Vagina (tissue), 2 donors: ENCODE measurements around the gene C1orf87. TPM values are rescaled to one million over a fixed set of nuclear protein-coding genes. Genes with fewer than 3 reads are reported as not detected.

Source experiments
- DNase-seq, 2 donors: peaks; one replicate each; pipeline ENCODE4 v3.0.0-alpha.2; 2017; ENCODE audit errors: extremely low spot score in 2 of 2
- H3K27ac ChIP-seq: fragments of 200-600 bp; sonication (generic); one replicate; pipeline ENCODE4 v1.5.1; 2019
- H3K27me3 ChIP-seq: fragments of 200-600 bp; sonication (generic); one replicate; pipeline ENCODE4 v1.5.1; 2019
- H3K36me3 ChIP-seq, 2 donors: fragments of 200-600 bp; sonication (generic); one replicate each; pipeline ENCODE4 v1.5.1; 2017 to 2019
- H3K4me1 ChIP-seq: fragments of 200-600 bp; sonication (generic); one replicate; pipeline ENCODE4 v1.5.1; 2019
- H3K4me3 ChIP-seq, 2 donors: fragments of 200-600 bp; sonication (generic); 1 replicate in 1 of 2; 2 replicates in 1 of 2; pipeline ENCODE4 v1.5.1; 2016 to 2019
- H3K9me3 ChIP-seq: fragments of 200-600 bp; sonication (generic); one replicate; pipeline ENCODE4 v1.5.1; 2019
- POLR2A ChIP-seq, 2 donors: fragments of 450-650 bp; IDR thresholded peaks; one replicate each; pipeline ENCODE4 v1.6.1; 2017; ENCODE audit warnings: antibody characterized with exemption in 2 of 2, mild to moderate bottlenecking in 2 of 2, moderate library complexity in 2 of 2
- POLR2AphosphoS5 ChIP-seq, 2 donors: sonication (generic); formaldehyde crosslinking; IDR thresholded peaks; one replicate each; pipeline ENCODE4 v1.9.0; 2017; ENCODE audit warnings: antibody characterized with exemption in 2 of 2, mild to moderate bottlenecking in 2 of 2, low read depth in 1 of 2; ENCODE audit not compliant: insufficient read depth in 1 of 2
- intact Hi-C: fragments of 100-400 bp; cut with DNase I; formaldehyde crosslinking; loops from one replicate; pipeline ENCODE4 v1.15.1; 2023
- total RNA-seq: library from RNA; depleted of rRNA; stranded (reverse); fragments of >200 nt; gene quantifications from one replicate; pipeline ENCODE4 v1.2.3, GENCODE V29; 2016
- TF ChIP-seq, protein P1 (sequence below), 3 experiments: fragments of 450-650 bp in 2 of 3; fragments of 200-600 bp in 1 of 3; sonication (generic) in 1 of 3; IDR thresholded peaks; one replicate each; pipeline ENCODE4 v1.5.1; 2017 to 2019; ENCODE audit warnings: antibody characterized with exemption in 3 of 3, mild to moderate bottlenecking in 2 of 3, moderate library complexity in 2 of 3

Gene C1orf87
- total RNA-seq, 1 donor from 2014 or later = not detected

DNA sequence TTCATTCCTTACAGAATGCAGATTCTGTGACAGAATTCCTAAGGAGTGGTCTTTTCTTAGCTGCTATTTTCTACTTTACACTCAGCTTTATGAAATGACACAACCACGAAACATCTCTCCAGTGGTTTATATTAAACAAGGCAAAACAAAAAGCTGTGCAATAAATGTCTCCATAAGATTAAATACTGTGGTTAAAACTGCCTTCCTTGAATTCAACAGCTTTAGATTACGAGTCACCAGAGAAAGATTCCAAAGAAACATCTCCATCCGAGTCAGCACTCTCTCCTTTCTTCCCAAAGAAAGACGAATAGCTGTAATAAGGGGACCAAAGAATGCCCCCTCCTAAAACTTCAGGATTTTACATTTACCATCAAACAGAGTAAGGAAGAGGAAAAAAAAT, 4.6 kb upstream of the C1orf87 start:
- Histone ChIP-seq H3K9me3 (no peaks in the 10 kb centered on the region), H3K27me3 (no peaks in the 10 kb centered on the region), H3K4me1 (no peaks in the 10 kb centered on the region), H3K36me3 (no peaks in the 10 kb centered on the region), H3K4me3 (no peak overlapping the region), H3K27ac (no peak overlapping the region)
- intact Hi-C loops = no loop called here
- DNase-seq = no peak
- TF ChIP-seq POLR2A (IDR thresholded peaks at IDR 0.05) (no peak), POLR2AphosphoS5 (IDR thresholded peaks at IDR 0.05; ENCODE audit: insufficient read depth in 1 of 2, low read depth in 1 of 2) (no peak)
- TF ChIP-seq, protein P1, sequence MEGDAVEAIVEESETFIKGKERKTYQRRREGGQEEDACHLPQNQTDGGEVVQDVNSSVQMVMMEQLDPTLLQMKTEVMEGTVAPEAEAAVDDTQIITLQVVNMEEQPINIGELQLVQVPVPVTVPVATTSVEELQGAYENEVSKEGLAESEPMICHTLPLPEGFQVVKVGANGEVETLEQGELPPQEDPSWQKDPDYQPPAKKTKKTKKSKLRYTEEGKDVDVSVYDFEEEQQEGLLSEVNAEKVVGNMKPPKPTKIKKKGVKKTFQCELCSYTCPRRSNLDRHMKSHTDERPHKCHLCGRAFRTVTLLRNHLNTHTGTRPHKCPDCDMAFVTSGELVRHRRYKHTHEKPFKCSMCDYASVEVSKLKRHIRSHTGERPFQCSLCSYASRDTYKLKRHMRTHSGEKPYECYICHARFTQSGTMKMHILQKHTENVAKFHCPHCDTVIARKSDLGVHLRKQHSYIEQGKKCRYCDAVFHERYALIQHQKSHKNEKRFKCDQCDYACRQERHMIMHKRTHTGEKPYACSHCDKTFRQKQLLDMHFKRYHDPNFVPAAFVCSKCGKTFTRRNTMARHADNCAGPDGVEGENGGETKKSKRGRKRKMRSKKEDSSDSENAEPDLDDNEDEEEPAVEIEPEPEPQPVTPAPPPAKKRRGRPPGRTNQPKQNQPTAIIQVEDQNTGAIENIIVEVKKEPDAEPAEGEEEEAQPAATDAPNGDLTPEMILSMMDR (IDR thresholded peaks at IDR 0.05) = no peak

DNA sequence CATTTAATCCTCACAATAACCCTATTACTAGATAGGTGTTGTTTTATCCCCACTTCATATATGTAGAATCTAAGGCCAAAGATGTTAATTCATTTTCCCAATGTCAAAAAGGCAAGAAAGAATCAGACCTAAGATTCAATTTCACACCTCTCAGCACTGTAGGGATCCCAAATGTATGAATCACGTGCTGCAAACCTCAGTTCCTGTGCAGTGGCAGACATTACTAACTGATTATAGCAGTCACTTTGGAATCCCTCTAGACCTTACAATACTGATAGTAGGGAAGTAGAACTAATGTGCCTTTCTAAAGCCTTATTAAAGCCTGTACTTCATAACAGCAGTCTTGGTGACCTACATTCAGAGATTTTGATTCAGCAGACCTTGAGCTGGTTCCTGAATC, 2.3 kb downstream of the C1orf87 start:
- no peaks in the 10 kb centered on the region for H3K9me3 ChIP-seq
- no peaks in the 10 kb centered on the region for H3K4me1 ChIP-seq
- H3K36me3 ChIP-seq = no peaks in the 10 kb centered on the region
- intact Hi-C loops = no loop called here
- no peak overlapping the region for H3K4me3 ChIP-seq
- H3K27ac ChIP-seq = no peak overlapping the region
- H3K27me3 ChIP-seq = no peaks in the 10 kb centered on the region
- TF ChIP-seq POLR2AphosphoS5 (IDR thresholded peaks at IDR 0.05; ENCODE audit: insufficient read depth in 1 of 2, low read depth in 1 of 2) (no peak), POLR2A (IDR thresholded peaks at IDR 0.05) (no peak)
- TF ChIP-seq, protein P1 (IDR thresholded peaks at IDR 0.05) = no peak
- DNase-seq = no peak

DNA sequence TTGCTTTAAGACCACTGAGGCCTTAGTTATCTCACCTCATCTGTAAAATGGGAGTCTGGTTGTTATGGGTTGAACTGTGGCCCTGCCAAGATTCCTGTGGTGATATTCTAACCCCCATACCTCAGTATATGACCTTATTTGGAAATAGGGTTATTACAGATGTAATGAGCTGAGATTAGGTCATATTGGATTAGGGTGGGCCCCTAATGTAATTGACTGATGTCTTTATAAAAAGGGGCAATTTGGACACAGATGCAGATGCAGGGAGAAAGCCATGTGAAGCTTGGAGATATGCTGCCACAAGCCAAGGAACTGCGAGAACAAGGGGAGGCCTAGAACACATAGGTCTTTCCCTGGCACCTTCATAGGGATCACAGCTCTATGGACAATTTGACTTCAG, 3.9 kb downstream of the C1orf87 start:
- Histone ChIP-seq H3K9me3 (no peaks in the 10 kb centered on the region), H3K27ac (no peak overlapping the region), H3K4me3 (no peak overlapping the region), H3K36me3 (no peaks in the 10 kb centered on the region), H3K27me3 (no peaks in the 10 kb centered on the region), H3K4me1 (no peaks in the 10 kb centered on the region)
- intact Hi-C loops = no loop called here
- no peak for TF ChIP-seq POLR2A (IDR thresholded peaks at IDR 0.05)
- TF ChIP-seq, protein P1 (IDR thresholded peaks at IDR 0.05) = no peak
- no peak for TF ChIP-seq POLR2AphosphoS5 (IDR thresholded peaks at IDR 0.05; ENCODE audit: insufficient read depth in 1 of 2, low read depth in 1 of 2)
- DNase-seq = no peak

DNA sequence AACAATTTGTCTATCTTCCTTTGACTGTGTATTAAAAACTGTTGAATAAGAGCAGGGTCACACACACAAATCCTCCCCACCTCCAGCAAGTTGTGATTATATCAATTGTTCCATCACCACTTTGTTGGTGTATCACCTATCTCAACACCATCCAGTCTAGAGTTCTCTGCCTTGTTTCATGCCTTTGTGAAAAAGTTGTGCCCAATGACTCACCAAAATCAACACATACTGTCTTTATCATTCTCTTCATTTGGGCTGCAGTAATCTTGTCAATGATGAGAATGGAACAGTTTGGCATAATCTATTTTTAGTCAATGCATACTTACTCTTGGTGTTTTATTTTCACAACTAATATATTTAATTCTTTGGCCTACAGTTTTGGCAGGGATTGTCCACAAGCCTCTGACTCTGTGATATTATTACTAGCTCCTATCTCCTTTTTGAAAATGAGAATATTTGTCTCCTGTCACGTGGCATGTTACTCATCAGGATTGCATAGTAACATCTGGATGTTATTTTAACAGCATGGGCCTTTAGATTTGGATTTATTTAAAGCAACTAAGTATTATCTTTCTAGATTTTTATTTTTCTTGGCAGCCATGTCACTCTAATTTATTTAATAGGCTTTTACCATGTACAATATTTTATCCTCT, 5.1 kb downstream of the C1orf87 start:
- TF ChIP-seq, protein P1 (IDR thresholded peaks at IDR 0.05) = no peak
- TF ChIP-seq POLR2AphosphoS5 (IDR thresholded peaks at IDR 0.05; ENCODE audit: insufficient read depth in 1 of 2, low read depth in 1 of 2) = no peak
- H3K27ac ChIP-seq = no peak overlapping the region
- no peaks in the 10 kb centered on the region for H3K36me3 ChIP-seq
- no peaks in the 10 kb centered on the region for H3K4me1 ChIP-seq
- H3K27me3 ChIP-seq = no peaks in the 10 kb centered on the region
- no peak for DNase-seq
- intact Hi-C loops = no loop called here
- H3K9me3 ChIP-seq = no peaks in the 10 kb centered on the region
- H3K4me3 ChIP-seq = no peak overlapping the region

DNA sequence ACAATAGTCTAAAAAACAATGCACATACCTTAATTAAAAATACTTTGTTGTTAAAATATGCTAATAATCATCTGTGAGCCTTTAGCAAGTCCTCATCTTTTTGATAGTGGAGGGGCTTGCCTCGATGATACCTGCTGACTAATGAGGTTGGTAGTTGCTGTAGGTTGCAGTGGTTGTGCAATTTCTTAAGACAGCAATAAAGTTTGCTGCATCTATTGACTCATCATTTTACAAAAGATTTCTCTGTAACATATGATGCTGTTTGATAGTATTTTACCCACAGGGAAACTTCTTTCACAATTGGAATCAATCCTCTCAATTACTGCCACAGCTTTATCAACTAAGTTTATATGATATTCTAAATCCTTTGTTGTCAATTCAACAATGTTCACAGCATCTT, 7.6 kb downstream of the C1orf87 start:
- DNase-seq = no peak
- Histone ChIP-seq H3K27me3 (no peaks in the 10 kb centered on the region), H3K27ac (no peak overlapping the region), H3K9me3 (no peaks in the 10 kb centered on the region), H3K4me3 (no peak overlapping the region), H3K36me3 (no peaks in the 10 kb centered on the region), H3K4me1 (no peaks in the 10 kb centered on the region)
- intact Hi-C loops = no loop called here
- no peak for TF ChIP-seq POLR2AphosphoS5 (IDR thresholded peaks at IDR 0.05; ENCODE audit: insufficient read depth in 1 of 2, low read depth in 1 of 2)
- TF ChIP-seq, protein P1 (IDR thresholded peaks at IDR 0.05) = no peak
- TF ChIP-seq POLR2A (IDR thresholded peaks at IDR 0.05) = no peak
